Measurements from ENCODE around the gene CKS2.

Gene CKS2

DNA sequence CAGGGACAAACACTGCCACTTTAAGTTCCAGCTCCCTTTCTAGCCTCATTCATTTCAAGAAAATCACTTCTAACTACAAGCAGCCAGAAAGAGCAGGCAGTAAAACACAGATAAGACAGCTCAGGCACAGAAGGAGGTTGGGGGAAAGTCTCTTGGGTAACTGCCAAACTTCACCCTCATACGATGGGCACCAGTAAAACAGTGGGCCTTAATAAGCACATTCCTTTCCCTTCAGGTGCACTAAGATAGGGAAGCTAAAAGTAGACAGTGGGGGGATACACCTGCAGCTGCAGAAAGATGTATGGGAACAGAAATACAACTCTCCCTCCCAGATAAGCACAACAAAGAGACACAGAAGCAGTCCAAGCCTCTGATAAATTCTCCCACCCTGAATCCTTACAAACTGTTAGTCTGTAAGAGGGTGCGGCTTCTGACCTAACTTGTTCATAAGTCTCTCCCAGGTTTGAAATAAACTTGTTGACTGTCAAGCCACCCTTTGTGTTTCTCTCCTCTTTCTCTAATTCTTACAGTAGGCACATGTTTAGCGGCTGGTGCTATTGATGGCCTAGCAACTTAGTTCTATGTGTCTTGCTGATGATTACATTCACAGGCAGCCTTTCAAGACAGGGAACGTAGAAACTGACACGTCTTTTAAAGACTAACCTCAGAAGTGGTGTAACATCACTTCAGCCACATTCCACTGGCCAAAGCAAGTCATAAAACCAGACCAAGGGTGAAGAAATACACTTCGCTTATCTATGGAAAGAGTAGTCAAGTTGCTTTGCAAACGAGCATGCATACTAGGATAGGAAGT lies 6.8 kb upstream of the CKS2 start:
- DNase-seq (ENCODE audit: low read depth): no peak
- TF ChIP-seq, protein P1, sequence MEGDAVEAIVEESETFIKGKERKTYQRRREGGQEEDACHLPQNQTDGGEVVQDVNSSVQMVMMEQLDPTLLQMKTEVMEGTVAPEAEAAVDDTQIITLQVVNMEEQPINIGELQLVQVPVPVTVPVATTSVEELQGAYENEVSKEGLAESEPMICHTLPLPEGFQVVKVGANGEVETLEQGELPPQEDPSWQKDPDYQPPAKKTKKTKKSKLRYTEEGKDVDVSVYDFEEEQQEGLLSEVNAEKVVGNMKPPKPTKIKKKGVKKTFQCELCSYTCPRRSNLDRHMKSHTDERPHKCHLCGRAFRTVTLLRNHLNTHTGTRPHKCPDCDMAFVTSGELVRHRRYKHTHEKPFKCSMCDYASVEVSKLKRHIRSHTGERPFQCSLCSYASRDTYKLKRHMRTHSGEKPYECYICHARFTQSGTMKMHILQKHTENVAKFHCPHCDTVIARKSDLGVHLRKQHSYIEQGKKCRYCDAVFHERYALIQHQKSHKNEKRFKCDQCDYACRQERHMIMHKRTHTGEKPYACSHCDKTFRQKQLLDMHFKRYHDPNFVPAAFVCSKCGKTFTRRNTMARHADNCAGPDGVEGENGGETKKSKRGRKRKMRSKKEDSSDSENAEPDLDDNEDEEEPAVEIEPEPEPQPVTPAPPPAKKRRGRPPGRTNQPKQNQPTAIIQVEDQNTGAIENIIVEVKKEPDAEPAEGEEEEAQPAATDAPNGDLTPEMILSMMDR (IDR thresholded peaks at IDR 0.05; ENCODE audit: low read length, missing control alignments): no peak
- no peak overlapping the region for H3K4me3 ChIP-seq (replicated peaks; ENCODE audit: low read depth, low read length)

- DNase-seq (ENCODE audit: low read depth): no peak
Observed at GRCh38 chr9:89304834-89305188, 6.2 kb upstream of the CKS2 start.

DNA sequence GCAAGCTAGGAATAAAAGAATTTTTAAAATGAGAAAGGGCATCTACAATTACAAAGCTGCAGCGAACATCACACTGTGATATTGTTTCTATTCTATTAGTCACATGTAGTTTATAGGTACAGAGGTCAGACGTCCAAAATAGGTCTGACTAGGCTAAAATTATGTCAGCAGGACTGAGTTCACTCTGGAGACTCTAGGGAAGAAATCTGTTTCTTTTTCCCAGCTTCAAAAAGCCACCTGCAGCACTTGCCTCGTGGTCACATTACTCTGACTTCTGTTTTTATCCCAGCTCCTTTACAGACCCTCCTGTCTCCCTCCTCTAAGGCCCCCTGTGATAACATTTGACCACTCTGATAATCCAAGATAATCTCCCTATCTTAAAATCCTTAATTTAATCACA lies 5.1 kb upstream of the CKS2 start:
- DNase-seq (ENCODE audit: low read depth): no peak
- H3K4me3 ChIP-seq (replicated peaks; ENCODE audit: low read depth, low read length): no peak overlapping the region
- TF ChIP-seq, protein P1 (IDR thresholded peaks at IDR 0.05; ENCODE audit: low read length, missing control alignments): no peak

More at GRCh38 chr9:89304834-89305188, 6.2 kb upstream of the CKS2 start:
- no peak overlapping the region for H3K4me3 ChIP-seq (replicated peaks; ENCODE audit: low read depth, low read length)
- TF ChIP-seq, protein P1 (IDR thresholded peaks at IDR 0.05; ENCODE audit: low read length, missing control alignments): no peak

DNA sequence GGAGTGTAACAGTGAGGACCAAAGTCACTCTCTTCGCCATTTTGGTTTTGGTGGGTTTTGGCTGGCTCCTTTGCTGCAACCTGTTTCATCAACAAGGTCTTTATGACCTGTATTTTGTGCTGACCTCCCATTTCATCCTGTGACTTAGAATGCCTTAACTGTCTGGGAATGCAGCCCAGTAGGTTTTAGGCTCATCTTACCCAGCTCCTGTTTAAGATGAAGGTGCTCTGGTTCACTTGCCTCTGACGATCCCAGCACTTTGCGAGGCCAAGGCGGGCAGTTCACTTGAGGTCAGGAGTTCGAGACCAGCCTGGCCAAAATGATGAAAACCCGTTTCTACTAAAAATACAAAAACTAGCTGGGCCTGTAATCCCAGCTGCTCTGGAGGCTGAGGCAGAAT lies 1.8 kb upstream of the CKS2 start:
- TF ChIP-seq, protein P1 (IDR thresholded peaks at IDR 0.05; ENCODE audit: low read length, missing control alignments): no peak
- no peak for DNase-seq (ENCODE audit: low read depth)
- H3K4me3 ChIP-seq (replicated peaks; ENCODE audit: low read depth, low read length): no peak overlapping the region

- H3K4me3 ChIP-seq (replicated peaks; ENCODE audit: low read depth, low read length): peak overlapping the region; percentile 73
- DNase-seq (ENCODE audit: low read depth): peak; percentile 34
- TF ChIP-seq, protein P1 (IDR thresholded peaks at IDR 0.05; ENCODE audit: low read length, missing control alignments): no peak
Observed at GRCh38 chr9:89309608-89310474, 1.2 kb upstream of the CKS2 start.

- DNase-seq (ENCODE audit: low read depth): no peak
Observed at GRCh38 chr9:89311346-89312221, 589 bp downstream of the CKS2 start.

More at GRCh38 chr9:89311346-89312221, 589 bp downstream of the CKS2 start:
- H3K4me3 ChIP-seq (replicated peaks; ENCODE audit: low read depth, low read length): peak overlapping the region; percentile 77
- TF ChIP-seq, protein P1 (IDR thresholded peaks at IDR 0.05; ENCODE audit: low read length, missing control alignments): no peak
